ENCODE results near the gene ANAPC15. TPM values are rescaled to one million over a fixed set of nuclear protein-coding genes. Genes with fewer than 3 reads are reported as not detected.
A peak's percentile ranks its signal among the peaks of the same experiment; 100 is the strongest.
"Not testable (repeated sequence)": the region's sequence is repeated elsewhere in the genome, so short reads cannot be mapped to it uniquely, and the experiment has no call there.

The ANAPC15 gene
- 100 to 1,000 TPM in 3 of 6 experiments, 10 to 100 TPM in 3; 83.0 to 119 (median 95.8) TPM for total RNA-seq (2021; fragmentation: NEBNext Ultra II Directional; extraction: Animal tissue kit (Norgen Biotek cat#: 25700))
- long read RNA-seq, transcript ANAPC15-201 (6 exons, 886 nt), result major isoform, 30 of 83 reads
- long read RNA-seq, transcript ANAPC15-208 (6 exons, 867 nt), result minor isoform, 18 of 83 reads
- long read RNA-seq, transcript ANAPC15-204 (6 exons, 848 nt), result minor isoform, 6 of 83 reads
- long read RNA-seq, partial matches to known transcripts, result 9 of 83 reads
- long read RNA-seq, other reads (novel, unspliced or antisense), result 12 of 83 reads

DNA sequence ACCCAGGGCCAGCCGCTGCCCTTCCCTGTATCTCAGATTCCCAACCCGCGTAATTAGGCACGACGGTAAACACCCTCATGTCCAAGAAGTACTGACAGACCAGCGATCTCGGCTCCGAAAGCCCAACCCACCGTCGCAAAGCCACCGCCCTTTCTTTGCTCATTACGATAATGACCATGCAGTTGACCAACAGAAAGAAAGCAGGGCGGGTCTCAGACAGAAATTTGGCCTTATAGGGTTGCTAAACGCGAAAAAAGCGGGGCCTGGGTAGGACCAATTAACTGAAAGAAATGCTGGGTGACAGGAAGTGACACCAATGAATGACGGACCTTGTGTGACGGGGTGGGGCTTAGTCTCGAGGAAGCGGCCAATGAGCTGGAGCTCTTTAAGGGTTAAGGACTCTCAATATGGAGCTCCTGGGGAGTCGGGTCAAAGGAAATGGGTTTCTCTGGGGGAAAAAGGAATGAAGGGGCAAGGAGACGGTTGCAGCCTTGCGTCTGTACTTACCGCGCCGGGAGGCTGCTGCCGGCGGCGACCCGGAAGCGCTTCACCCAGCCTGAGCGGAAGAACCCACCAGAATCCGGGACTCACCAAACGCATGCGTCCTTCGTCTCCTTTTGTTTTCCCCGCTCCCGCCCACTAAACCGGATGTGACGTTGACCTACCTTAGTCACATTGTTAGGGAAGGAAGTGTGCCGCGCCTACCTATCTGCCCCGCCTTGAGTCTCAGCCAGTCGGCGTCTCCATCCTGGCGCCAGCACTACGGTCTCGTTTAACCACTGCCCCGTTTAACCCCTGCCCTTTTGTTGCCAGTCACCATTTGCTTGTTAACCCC is at the start of gene ANAPC15:
ANAPC15 (minus strand) TSS at position 553 of the 835 bp plus-strand sequence. CDS start 1,419 bp downstream, outside the sequence.
- TF ChIP-seq, protein P1, sequence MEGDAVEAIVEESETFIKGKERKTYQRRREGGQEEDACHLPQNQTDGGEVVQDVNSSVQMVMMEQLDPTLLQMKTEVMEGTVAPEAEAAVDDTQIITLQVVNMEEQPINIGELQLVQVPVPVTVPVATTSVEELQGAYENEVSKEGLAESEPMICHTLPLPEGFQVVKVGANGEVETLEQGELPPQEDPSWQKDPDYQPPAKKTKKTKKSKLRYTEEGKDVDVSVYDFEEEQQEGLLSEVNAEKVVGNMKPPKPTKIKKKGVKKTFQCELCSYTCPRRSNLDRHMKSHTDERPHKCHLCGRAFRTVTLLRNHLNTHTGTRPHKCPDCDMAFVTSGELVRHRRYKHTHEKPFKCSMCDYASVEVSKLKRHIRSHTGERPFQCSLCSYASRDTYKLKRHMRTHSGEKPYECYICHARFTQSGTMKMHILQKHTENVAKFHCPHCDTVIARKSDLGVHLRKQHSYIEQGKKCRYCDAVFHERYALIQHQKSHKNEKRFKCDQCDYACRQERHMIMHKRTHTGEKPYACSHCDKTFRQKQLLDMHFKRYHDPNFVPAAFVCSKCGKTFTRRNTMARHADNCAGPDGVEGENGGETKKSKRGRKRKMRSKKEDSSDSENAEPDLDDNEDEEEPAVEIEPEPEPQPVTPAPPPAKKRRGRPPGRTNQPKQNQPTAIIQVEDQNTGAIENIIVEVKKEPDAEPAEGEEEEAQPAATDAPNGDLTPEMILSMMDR (IDR thresholded peaks at IDR 0.05), result no peak
- peak within 1 kb of the TSS; percentile 100 for H3K27ac Mint-ChIP-seq
- H3K27me3 Mint-ChIP-seq (ENCODE audit: insufficient read depth), result peaks cover 6% of the 10 kb centered on the region; the same call in 1 of the 2 replicates
- H3K4me1 Mint-ChIP-seq (ENCODE audit: low read depth), result peaks cover 70% of the 10 kb centered on the region
- peak within 1 kb of the TSS; percentile 98 for H3K4me3 Mint-ChIP-seq
- peaks cover 25% of the 10 kb centered on the region for H3K36me3 Mint-ChIP-seq (ENCODE audit: low read depth)
- DNase-seq, result peak; percentile 99
- H3K9me3 Mint-ChIP-seq, result no peaks in the 10 kb centered on the region

DNA sequence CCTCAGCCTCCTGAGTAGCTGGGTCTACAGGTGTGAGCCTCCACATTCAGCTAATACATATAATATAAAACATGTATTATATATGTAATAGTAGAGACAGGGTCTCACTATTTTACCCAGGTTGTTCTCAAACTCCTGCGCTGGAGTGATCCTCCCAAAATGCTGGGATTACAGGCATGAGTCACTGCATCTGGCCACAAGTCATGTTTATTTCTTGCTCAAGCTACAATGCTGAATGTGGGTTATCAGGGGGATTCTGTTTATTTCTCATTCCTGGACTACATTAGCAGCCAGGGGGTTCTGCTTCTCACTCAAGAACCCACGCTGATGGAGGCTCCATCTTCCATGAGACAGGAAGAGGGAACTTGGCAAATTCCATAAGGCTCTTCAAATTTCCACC is 47.8 kb upstream of the ANAPC15 start:
- Mint-ChIP-seq H3K9me3 (peaks cover 4% of the 10 kb centered on the region; the same call in 1 of the 2 replicates), H3K27ac (no peak overlapping the region), H3K27me3 (ENCODE audit: insufficient read depth) (peaks cover 2% of the 10 kb centered on the region), H3K4me1 (ENCODE audit: low read depth) (peaks cover 5% of the 10 kb centered on the region), H3K36me3 (ENCODE audit: low read depth) (no peaks in the 10 kb centered on the region), H3K4me3 (no peak overlapping the region)
- TF ChIP-seq, protein P1 (IDR thresholded peaks at IDR 0.05), result no peak
- DNase-seq, result no peak

DNA sequence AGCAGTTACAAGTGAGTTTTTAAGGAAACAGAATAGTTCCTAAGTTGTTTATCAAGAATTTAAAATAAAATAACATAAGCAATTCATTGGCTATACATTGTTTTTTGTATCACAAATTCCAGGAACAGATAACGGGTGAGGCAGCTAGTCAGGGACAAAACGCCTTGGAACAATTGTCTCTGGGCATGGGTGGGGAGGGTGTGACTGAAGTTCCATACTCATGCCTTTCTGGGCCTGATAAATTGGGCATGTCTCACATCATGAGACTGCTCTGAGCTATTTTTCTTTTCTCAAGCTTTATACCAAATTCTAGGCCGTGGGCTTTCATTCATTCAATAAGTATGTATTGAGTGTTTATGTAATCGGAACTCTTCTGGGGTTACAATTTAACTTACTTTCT is 44.6 kb upstream of the ANAPC15 start:
- Mint-ChIP-seq H3K4me3 (no peak overlapping the region), H3K36me3 (ENCODE audit: low read depth) (no peaks in the 10 kb centered on the region), H3K27me3 (ENCODE audit: insufficient read depth) (peaks cover 2% of the 10 kb centered on the region; the same call in 1 of the 2 replicates), H3K9me3 (no peaks in the 10 kb centered on the region), H3K4me1 (ENCODE audit: low read depth) (peaks cover 5% of the 10 kb centered on the region), H3K27ac (no peak overlapping the region)
- no peak for DNase-seq
- TF ChIP-seq, protein P1 (IDR thresholded peaks at IDR 0.05), result no peak

DNA sequence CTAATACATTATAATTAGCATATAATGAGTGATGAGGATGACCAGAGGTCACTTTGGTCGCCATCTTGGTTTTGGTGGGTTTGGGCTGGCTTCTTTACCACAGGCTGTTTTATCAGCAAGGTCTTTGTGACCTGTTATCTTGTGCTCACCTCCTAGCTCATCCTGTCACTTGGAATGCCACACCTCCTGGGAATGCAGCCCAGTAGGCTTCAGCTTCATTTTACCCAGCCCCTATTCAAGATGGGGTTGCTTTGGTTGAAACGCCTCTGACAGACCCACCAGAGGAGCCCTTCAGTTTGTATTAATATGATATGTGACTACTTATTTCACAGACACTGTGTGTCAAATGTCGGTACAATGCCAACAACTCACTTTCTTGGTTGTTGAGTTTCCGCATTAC is 43.3 kb upstream of the ANAPC15 start:
- Mint-ChIP-seq H3K36me3 (ENCODE audit: low read depth) (no peaks in the 10 kb centered on the region), H3K27ac (no peak overlapping the region), H3K9me3 (no peaks in the 10 kb centered on the region), H3K4me1 (ENCODE audit: low read depth) (peaks cover 5% of the 10 kb centered on the region), H3K27me3 (ENCODE audit: insufficient read depth) (peaks cover 2% of the 10 kb centered on the region; the same call in 1 of the 2 replicates), H3K4me3 (no peak overlapping the region)
- TF ChIP-seq, protein P1 (IDR thresholded peaks at IDR 0.05), result no peak
- no peak for DNase-seq

DNA sequence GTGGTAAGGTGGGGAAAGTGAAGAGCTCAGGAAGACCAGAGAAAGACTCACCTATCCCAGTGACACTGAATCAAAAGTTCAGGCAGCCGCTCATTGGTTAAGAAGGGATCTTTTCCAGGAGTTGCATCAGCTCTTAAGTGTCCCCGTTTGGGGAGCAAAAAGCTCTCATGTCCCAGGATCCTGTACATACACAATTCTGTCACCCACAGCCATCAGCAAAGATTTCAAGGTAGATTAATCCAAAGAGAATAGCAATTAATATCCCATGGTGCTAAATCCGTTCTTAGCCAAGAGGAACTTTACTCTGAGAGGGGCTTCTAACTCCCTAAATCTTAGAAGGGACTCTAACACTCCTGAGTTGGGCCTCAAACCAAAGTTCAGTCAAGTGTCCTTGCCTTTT is 42.3 kb upstream of the ANAPC15 start:
- TF ChIP-seq, protein P1 (IDR thresholded peaks at IDR 0.05), result no peak
- Mint-ChIP-seq H3K4me1 (ENCODE audit: low read depth) (no peaks in the 10 kb centered on the region; the same call in 1 of the 2 replicates), H3K27me3 (ENCODE audit: insufficient read depth) (peaks cover 2% of the 10 kb centered on the region; the same call in 1 of the 2 replicates), H3K36me3 (ENCODE audit: low read depth) (no peaks in the 10 kb centered on the region), H3K4me3 (no peak overlapping the region), H3K27ac (no peak overlapping the region), H3K9me3 (no peaks in the 10 kb centered on the region)
- no peak for DNase-seq

DNA sequence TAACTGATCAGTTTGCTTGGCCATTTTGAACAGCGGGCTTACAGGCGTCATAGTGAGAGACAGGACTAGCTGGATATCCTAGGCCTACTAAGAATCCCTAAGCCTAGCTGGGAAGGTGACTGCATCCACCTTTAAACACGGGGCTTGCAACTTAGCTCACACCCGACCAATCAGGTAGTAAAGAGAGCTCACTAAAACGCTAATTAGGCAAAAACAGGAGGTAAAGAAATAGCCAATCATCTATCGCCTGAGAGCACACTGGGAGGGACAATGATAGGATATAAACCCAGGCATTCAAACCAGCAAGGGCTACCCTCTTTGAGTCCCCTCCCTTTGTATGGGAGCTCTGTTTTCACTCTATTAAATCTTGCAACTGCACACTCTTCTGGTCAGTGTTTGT is 41.4 kb upstream of the ANAPC15 start:
- H3K4me1 Mint-ChIP-seq (ENCODE audit: low read depth); H3K4me3 Mint-ChIP-seq; H3K27ac Mint-ChIP-seq; H3K36me3 Mint-ChIP-seq (ENCODE audit: low read depth); H3K9me3 Mint-ChIP-seq; H3K27me3 Mint-ChIP-seq (ENCODE audit: insufficient read depth); DNase-seq: not testable (repeated sequence)

All from HFFc6 (cell line).